GM11168 (cell line): ENCODE measurements around the gene PKIG.

ENCODE experiments used
- in situ Hi-C: fragments of 300-500 bp; cut with MboI; formaldehyde crosslinking; loops from one replicate; pipeline ENCODE4 v1.12.0; 2022; ENCODE audit warnings: low sequenced_read_pairs; ENCODE audit not compliant: unreplicated experiment

PKIG gene

DNA sequence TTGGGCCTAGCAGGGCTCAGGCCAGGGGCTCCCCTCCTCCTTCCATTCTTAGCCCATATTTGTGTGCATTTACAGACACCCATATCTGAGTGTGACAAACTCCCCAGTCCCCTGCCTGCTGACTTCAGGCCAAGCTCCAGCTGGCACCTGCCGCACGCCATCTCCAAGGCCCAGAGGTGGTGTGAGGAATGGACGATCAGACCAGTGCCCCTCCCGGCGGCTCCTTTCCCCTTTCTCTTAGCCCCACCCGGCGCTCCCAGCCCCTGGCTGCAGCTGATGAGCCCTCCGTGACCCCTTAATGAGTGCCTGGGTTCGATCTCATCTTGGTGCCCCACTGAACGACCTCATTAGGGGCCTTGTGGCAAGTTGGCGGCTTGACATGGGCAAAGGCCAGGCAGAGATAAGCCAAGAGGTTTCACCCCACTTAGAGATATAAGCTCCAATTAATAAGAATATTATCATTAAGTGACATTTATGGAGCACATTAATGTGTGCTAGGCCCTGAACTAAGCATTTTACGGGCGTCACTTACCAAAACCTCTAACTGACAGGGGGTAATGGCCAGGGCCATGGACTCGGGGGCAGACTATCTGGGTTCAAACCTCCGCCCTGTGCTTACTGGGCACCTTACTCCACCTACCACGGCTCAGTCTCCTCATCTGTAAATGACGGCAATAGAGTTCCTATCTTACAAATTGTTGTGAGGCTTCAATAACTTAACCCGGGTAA lies 51.7 kb downstream of the PKIG start:
- in situ Hi-C loops = loop anchor here (25.0 kb wide), 1 partner anchor 422 kb away; the partner anchor contains the start of gene OSER1

DNA sequence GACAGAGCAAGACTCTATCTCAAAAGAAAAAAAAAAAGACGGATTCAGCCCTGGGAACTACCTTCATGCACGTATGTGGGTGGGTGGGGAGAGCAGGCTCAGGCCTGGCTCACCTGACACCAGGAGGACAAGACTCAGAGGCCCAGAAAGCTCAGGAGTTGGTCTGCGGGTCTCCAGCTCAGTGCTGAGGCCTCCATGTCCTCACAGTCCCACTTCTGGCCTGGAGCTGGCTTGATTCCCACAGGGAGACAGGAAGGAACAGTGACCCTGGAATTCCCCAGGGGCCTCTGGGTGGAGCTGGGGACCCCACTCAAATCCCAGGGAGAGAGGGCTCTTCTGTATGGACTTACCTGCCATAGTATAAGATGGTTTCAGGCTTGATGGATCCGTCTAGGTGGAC lies 53.5 kb downstream of the PKIG start:
- in situ Hi-C loops = loop anchor here (25.0 kb wide), 1 partner anchor 424 kb away; the partner anchor contains the start of gene OSER1

DNA sequence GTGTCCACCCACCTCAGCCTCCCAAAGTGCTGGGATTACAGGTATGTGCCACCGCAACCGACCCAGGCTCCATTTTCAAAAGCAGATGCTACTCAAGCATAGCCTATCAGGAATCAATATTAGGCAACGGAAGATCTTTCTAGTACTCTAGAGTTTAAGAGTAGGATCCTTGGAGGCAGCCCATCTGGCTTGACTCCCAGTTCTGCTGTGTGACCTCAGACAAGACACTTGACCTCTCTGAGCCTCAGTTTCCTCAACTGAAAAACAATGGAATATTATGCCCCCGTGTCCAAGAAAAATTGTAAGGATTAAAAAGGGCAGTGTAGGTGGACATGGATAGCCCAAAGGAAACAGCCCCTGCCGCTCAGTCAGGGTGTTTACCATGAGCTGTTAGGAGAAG lies 54.7 kb downstream of the PKIG start:
- in situ Hi-C loops = loop anchor here (25.0 kb wide), 1 partner anchor 425 kb away; the partner anchor contains the start of gene OSER1

DNA sequence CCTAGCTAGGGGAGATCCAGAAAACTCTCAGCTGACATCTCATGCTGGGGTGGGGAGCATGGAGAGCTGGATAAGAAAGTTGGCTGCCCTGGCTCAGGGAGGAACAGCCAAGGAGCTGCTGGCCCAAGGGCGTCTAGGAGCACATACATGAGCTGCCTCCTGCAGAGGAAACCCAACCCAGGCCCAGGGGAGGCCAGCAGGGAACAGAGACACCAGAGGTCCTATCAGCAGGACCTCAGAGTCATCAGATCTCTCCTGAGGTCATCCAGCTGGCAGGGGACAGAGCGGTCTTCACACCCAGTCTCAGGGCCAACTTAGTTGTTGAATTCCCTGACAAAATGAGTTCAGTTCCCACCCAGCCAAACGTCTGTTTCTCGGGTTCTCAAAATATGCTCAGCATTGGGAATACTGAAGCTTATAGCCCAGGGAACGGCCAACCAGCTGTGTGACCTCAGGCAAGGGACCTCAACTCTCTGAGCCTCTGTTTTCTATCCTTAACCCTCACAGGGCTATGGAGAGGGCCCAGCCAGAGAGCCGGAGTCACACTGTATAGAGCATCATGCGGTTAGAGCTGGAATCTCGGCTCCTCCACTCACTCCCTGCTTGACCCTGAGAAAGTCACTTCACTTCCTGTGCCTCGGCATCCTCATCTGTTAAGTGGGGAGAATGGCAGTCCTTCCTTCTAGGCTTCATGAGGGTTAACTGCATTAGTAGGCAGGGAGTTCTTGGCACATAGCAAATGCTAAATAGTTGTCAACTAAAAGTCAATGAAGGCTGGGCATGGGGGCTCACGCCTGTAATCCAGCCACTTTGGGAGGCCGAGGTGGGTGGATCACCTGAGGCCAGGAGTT lies 55.4 kb downstream of the PKIG start:
- in situ Hi-C loops = loop anchor here (25.0 kb wide), 1 partner anchor 425 kb away; the partner anchor contains the start of gene OSER1

DNA sequence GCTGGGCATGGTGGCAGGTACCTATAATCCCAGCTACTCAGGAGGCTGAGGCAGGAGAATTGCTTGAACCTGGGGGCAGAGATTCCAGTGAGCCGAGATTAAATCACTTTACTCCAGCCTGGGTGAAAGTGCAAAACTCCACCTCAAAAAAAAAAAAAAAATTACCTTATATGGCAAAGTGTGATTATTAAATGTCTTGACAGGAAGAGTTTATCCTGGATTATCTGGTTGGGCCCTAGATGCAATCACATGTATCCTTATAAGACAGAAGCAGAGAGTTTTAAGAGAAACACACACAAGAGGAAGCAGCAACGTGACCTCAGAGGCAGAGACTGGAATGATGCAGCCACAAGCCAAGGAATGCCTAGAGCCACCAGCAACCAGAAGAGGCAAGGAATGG lies 58.1 kb downstream of the PKIG start:
- in situ Hi-C loops = loop anchor here (25.0 kb wide), 1 partner anchor 428 kb away; the partner anchor contains the start of gene OSER1

DNA sequence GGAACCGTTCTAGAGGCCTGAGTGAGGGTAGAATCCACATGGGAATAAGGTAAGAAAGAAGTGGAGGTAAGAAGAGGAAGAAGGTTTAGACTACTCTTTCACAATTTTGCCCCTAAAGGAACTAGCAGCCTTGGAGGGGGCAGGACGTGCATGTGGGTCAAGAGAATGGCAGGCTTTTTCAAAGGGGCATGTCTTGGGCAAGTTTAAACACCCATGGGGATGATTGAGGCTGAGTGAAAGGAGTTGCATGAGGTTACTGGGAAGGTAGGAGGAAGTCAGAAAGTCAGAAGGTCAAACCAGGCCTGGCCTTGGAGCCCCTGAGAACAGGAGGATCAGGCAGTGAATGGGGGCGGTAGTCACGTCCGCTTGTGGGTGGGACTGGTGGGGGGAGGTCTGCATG lies 58.9 kb downstream of the PKIG start:
- in situ Hi-C loops = loop anchor here (25.0 kb wide), 1 partner anchor 429 kb away; the partner anchor contains the start of gene OSER1

DNA sequence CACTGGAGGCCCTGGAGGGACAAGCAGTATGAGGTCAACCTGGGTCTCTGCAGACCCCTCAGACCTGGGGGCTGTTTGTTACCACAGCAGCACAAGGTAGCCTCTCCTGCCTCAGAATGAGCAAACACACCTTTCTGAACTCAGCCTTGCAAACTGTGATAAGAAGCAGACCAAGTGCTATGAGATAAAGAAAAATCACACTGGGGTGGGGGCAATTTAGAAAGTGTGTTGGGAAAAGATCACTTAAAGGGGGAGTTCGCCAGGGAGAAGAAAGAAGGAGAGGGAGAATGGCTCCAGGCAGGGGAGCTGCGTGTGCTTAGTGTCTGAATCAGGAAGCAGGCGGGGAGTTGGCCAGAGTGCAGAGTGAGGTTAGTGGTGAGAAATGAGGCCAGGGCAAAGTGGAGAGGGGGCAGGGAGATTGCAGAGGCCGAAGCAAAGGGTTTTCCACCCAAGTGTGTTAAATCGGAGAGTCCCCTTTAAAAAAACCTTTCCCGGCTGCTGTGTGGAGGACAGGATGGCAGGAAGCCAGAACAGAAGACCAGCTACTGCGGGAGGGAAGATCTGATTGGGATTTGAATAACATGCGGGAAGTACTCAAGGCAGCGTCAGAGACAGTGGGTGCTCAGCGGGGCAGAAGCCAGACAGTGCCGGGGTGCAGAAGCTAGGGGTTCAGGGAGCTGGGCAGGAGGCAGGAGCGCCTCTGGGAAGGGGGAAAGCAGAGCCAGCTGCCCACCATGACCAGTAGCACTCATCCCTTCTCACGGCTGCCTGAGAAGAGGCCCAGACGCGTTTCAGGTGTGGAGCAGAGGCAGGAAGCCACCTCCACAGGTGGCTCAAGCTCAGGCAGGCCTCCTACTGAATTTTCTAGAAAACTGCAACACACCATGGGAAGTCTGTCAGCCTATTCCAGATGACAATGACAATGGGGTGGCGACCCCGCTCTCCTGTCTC lies 60.1 kb downstream of the PKIG start:
- in situ Hi-C loops = loop anchor here (25.0 kb wide), 1 partner anchor 430 kb away; the partner anchor contains the start of gene OSER1

DNA sequence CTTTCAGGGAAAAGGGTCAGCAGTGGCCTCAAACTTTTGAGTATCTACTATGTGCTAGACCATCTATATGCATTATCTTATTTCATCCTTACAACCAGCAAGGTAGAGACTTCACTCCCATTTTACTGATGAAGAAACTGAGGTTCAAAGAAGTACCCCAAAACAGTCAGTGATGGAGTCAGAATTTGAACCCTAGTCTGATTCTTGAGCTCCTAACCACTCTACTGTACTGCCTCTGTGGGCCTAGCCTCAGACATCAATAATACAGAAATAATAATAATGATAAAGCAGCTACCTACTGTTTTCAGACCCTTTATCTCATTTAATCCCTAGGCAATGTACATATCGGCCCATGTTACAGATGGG lies 60.8 kb downstream of the PKIG start:
- in situ Hi-C loops = loop anchor here (25.0 kb wide), 1 partner anchor 431 kb away; the partner anchor contains the start of gene OSER1

DNA sequence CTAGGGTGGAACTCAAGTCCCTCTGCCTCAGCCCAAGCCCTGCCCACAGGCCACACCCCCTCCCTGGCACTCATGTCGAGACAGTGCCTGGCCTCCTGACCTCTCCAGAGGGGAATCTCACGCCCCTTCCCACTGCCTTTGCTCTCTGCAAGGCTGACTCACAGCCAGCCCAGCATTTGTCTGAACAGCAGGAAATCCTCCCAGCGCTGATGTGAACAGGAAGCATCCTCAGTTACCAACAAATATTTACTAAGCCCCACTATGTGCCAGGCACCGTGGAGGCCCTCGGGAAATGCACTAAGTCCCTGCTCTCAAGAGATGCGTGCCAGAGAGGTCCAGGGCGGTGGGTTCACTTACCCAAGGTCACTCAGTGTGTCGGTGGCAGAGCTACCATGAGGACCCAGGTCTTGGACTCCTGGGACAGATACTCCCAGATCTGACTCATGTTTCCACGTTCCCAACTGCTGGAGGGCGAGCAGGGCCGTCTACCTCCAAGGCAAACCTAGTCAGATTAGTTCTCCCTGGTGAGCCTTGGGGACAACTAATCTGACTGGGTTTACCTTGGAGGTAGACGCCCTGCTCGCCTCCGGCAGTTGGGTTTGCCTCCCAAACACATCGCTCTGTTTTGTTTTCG lies 61.3 kb downstream of the PKIG start:
- in situ Hi-C loops = loop anchor here (25.0 kb wide), 1 partner anchor 431 kb away; the partner anchor contains the start of gene OSER1

DNA sequence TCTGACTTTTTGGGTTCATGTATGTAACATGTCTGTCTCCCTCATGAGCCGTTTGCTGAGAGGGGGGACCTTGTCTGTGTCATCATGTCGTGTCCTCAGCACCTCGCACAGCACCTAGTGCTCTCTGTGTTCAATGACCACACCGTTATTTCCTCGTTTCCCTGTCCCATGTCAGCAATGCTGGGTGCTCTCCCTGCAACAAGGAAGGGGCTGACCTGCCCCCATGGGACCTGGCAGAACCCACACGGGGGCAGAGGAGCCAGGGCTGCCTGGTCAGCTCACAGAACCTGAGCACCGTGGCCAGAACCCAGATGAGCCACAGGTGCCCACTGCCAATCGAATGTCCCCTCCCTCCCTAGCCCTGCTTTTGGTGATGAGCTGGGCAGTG lies 61.8 kb downstream of the PKIG start:
- in situ Hi-C loops = loop anchor here (25.0 kb wide), 1 partner anchor 432 kb away; the partner anchor contains the start of gene OSER1

DNA sequence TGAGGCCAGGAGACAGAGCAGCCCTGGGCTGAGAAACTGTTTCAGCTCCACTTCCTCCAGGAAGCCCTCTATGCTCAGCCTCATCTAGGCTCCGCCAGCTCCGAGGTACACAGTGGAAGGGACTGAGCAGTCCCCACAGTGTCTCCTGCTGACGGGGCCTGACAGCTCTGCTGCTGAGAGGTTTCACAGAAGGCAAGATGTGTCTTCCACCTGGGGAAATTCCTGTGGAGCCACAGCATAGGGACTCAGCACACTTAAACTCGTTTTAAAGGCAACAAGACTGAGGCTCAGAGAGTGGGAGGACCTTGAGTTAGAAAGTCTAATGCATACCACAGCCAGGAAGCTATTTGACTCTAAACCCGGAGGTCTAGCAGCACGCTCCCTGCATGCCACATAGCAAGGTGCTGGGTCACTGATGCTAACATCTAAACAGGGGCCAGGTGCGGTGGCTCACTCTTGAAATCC lies 62.3 kb downstream of the PKIG start:
- in situ Hi-C loops = loop anchor here (25.0 kb wide), 1 partner anchor 432 kb away; the partner anchor contains the start of gene OSER1

DNA sequence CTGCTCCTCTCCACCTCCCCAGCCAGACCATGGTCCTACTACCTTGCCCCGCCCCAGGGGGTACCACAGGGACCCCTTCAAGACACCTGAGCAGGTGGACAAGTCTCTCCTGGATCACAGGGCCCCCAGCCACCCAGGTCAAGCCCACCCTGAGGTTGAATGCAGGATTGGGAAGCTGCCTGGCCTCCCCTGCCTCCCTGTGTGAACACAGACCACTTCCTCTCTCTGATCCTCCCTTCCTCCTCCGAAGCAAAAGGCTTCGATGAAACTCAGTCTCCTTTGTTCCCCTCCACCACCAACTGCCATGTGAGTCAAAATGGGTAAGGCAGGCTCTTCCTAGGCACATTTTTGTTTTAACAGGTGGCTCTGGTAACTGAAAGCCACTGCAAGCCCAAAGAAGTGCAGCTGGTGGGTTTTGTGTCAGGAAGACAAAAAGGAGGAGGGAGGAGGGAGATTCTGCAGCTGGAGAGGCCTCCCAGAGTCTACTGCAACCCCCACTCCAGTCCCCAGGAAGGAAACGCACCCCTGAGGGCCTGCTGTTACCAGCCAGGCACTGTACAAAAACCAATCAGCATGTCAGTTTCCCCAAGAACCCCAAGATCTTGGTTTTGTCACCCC lies 63.8 kb downstream of the PKIG start:
- in situ Hi-C loops = loop anchor here (25.0 kb wide), 1 partner anchor 434 kb away; the partner anchor contains the start of gene OSER1

DNA sequence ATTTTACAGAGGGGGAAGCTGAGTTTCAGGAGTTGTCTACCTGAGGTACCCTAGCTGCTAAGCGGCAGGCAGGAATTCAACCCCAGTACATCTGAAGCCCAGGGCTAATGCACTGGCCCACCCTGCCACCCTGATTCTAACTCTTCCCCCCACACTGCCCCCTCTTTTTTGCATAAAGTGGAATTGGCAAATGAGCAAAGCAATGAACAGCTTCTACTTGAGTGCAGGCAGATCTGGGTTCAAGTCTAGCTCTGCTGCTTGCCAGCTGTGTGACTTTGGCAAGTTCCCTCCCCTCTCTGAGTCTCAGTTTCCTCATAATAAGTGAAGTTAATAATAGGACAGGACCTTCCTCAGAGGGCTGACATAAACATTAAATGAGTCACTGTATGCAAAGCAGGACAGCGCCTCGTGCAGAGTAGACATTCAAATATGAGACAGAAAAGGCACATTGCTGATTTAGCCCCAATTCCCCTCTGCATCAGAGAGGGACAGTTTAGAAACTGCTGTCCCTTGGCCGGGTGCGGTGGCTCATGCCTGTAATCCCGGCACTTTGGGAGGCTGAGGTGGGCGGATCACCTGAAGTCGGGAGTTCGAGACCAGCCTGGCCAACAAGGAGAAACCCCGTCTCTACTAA lies 64.4 kb downstream of the PKIG start:
- in situ Hi-C loops = loop anchor here (25.0 kb wide), 1 partner anchor 434 kb away; the partner anchor contains the start of gene OSER1

DNA sequence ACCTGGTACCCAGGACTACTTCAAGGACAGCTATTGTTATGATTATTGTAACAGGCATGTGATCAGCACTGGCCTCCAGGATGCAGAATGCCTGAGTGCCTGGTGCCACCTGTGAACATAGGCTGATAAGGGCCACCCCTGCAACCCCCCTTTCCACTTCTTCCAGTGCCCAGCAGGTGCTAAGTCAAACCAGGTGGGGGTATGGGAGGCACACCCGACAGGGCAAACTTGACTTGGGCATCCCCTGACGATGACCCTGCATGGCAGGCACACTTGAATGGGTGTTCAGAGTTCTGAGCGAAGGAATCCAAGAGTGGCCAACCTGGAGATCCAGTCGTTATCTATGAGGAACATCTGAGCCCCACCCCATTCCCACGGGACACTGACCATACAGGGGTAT lies 65.7 kb downstream of the PKIG start:
- in situ Hi-C loops = loop anchor here (25.0 kb wide), 1 partner anchor 436 kb away; the partner anchor contains the start of gene OSER1

DNA sequence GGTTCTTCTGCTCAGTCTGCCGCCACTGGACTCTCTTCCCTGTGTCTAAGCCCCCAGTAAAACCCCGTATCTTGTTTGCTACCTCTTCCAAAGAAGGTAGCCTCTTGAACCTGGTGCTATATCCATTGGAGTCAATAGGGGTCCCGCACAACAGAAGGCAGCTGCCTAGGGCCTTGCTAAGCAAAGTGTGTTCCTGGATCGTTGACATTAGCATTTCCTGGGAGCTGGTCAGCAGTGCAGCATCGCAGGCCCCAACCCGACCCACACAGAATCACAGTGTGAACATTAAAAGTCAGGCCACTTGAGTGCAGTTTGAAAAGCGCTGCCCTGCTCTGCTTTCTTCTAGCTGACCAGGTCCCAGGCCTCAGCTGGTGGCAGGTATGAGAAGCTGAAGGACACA lies 66.2 kb downstream of the PKIG start:
- in situ Hi-C loops = loop anchor here (25.0 kb wide), 1 partner anchor 436 kb away; the partner anchor contains the start of gene OSER1

DNA sequence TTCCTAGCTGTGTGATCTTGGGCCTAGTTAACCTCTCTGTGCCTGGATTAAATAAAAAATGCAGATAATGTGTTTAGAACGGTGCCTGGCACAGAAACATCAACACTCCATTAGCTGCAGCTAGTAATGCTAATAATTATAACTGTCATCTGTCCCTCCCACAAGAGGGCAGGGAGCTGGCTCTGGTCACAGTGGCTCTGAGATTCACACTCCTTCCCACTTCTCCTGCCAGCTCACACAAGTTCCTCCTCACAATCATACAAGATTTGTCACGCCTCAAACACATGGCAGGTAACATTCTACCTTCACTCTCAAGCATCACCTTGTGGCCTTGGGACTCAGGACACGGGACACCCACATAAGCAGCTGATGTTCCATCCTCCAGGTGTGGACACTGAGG lies 66.7 kb downstream of the PKIG start:
- in situ Hi-C loops = loop anchor here (25.0 kb wide), 1 partner anchor 437 kb away; the partner anchor contains the start of gene OSER1

DNA sequence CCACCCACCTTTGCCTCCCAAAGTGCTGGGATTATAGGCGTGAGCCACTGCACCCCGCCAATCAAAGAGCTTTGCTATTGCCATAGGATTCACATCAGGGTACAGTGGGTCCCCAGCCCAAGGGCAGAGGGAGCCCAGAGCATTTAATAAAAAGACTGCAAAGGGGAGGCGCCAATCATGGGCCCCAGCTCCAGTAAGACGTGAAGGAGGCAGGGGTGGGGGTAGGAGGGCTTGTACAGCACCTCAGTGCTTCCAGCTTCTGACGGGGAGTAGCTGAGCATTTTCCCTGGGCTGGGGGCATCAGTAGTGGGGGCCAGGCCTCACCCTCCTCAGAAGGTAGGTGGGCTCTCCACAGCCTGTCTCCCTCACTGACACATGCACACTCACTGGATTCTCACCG lies 67.6 kb downstream of the PKIG start:
- in situ Hi-C loops = loop anchor here (25.0 kb wide), 1 partner anchor 438 kb away; the partner anchor contains the start of gene OSER1
